Measurements from ENCODE around the gene SULT4A1. TPM values are rescaled to one million over a fixed set of nuclear protein-coding genes. Genes with fewer than 3 reads are reported as not detected.
"Not testable (repeated sequence)": the region's sequence is repeated elsewhere in the genome, so short reads cannot be mapped to it uniquely, and the experiment has no call there.

Gene SULT4A1
- total and polyA plus RNA-seq, 2 experiments from 2014 or later = 1.1 to 2.8 TPM

DNA sequence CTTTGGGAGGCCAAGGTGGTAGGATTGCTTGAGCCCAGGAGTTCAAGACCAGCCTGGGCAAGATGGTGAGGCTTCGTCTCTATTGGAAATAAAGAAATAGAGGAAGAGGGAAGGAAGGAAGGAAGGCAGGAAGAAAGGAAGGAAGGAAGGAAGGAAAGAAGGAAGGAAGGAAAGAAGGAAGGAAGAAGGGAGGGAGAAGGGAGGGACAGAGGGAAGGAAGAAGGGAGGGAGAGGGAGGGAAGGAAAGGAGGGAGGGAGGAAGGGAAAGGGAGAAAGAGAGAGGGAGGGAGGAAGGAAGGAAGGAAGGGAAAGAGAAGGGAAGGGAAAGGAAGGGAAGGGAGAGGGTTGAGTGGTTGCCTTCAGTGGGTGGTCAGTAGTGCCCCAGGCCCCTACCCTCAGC lies 47.4 kb upstream of the SULT4A1 start:
- no peak overlapping the region for H3K4me3 ChIP-seq
- no peaks in the 10 kb centered on the region for H3K9me2 ChIP-seq (replicated peaks; ENCODE audit: insufficient read depth)
- H3K27me3 ChIP-seq = peaks cover 3% of the 10 kb centered on the region
- no peak for DNase-seq (ENCODE audit: low spot score)
- WGBS (ENCODE audit: low lambda C conversion rate, missing lambda C conversion rate) = 94% methylated on average over 1 of the region's 1 CpG
- no peak overlapping the region for H2AFZ ChIP-seq
- H3K36me3 ChIP-seq (replicated peaks; ENCODE audit: insufficient read depth, low read depth) = no peaks in the 10 kb centered on the region
- TF ChIP-seq EZH2 (IDR thresholded peaks at IDR 0.05; ENCODE audit: borderline replicate concordance) = no peak
- TF ChIP-seq, protein P1, sequence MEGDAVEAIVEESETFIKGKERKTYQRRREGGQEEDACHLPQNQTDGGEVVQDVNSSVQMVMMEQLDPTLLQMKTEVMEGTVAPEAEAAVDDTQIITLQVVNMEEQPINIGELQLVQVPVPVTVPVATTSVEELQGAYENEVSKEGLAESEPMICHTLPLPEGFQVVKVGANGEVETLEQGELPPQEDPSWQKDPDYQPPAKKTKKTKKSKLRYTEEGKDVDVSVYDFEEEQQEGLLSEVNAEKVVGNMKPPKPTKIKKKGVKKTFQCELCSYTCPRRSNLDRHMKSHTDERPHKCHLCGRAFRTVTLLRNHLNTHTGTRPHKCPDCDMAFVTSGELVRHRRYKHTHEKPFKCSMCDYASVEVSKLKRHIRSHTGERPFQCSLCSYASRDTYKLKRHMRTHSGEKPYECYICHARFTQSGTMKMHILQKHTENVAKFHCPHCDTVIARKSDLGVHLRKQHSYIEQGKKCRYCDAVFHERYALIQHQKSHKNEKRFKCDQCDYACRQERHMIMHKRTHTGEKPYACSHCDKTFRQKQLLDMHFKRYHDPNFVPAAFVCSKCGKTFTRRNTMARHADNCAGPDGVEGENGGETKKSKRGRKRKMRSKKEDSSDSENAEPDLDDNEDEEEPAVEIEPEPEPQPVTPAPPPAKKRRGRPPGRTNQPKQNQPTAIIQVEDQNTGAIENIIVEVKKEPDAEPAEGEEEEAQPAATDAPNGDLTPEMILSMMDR (IDR thresholded peaks at IDR 0.05; ENCODE audit: poor library complexity) = no peak
- no peak for TF ChIP-seq EZH2phosphoT487 (IDR thresholded peaks at IDR 0.05; ENCODE audit: low read depth, severe bottlenecking, unreplicated experiment)
- H3K9me3 ChIP-seq (ENCODE audit: low read depth) = no peaks in the 10 kb centered on the region
- H3K79me2 ChIP-seq = no peaks in the 10 kb centered on the region
- no peaks in the 10 kb centered on the region for H3K4me1 ChIP-seq (ENCODE audit: insufficient read depth)
- no peak overlapping the region for H3K4me2 ChIP-seq
- H3K27ac ChIP-seq = no peak overlapping the region
- H4K20me1 ChIP-seq (ENCODE audit: insufficient read depth, poor library complexity, severe bottlenecking) = no peaks in the 10 kb centered on the region

GRCh38 chr22:43905681-43906080 lies 43.4 kb upstream of the SULT4A1 start:
- no peak overlapping the region for H2AFZ ChIP-seq
- no peaks in the 10 kb centered on the region for H3K9me2 ChIP-seq (replicated peaks; ENCODE audit: insufficient read depth)
- no peaks in the 10 kb centered on the region for H3K9me3 ChIP-seq (ENCODE audit: low read depth)
- H4K20me1 ChIP-seq (ENCODE audit: insufficient read depth, poor library complexity, severe bottlenecking) = no peaks in the 10 kb centered on the region
- no peak overlapping the region for H3K4me2 ChIP-seq
- no peak overlapping the region for H3K4me3 ChIP-seq
- H3K27me3 ChIP-seq = peaks cover 2% of the 10 kb centered on the region
- 70% methylated on average over 7 of the region's 7 CpGs for WGBS (ENCODE audit: low lambda C conversion rate, missing lambda C conversion rate)
- no peaks in the 10 kb centered on the region for H3K4me1 ChIP-seq (ENCODE audit: insufficient read depth)
- DNase-seq (ENCODE audit: low spot score) = no peak
- no peak overlapping the region for H3K27ac ChIP-seq
- TF ChIP-seq, protein P1 (IDR thresholded peaks at IDR 0.05; ENCODE audit: poor library complexity) = no peak
- TF ChIP-seq EZH2 (IDR thresholded peaks at IDR 0.05; ENCODE audit: borderline replicate concordance) (no peak), EZH2phosphoT487 (IDR thresholded peaks at IDR 0.05; ENCODE audit: low read depth, severe bottlenecking, unreplicated experiment) (no peak)
- no peaks in the 10 kb centered on the region for H3K36me3 ChIP-seq (replicated peaks; ENCODE audit: insufficient read depth, low read depth)
- no peaks in the 10 kb centered on the region for H3K79me2 ChIP-seq

GRCh38 chr22:43904412-43904811 lies 42.1 kb upstream of the SULT4A1 start:
- not testable (repeated sequence) for H3K4me1 ChIP-seq (ENCODE audit: insufficient read depth); H4K20me1 ChIP-seq (ENCODE audit: insufficient read depth, poor library complexity, severe bottlenecking); H3K4me3 ChIP-seq; H3K27me3 ChIP-seq; H3K4me2 ChIP-seq; H3K79me2 ChIP-seq; H2AFZ ChIP-seq; H3K9me2 ChIP-seq (replicated peaks; ENCODE audit: insufficient read depth); H3K36me3 ChIP-seq (replicated peaks; ENCODE audit: insufficient read depth, low read depth); H3K9me3 ChIP-seq (ENCODE audit: low read depth); H3K27ac ChIP-seq; DNase-seq (ENCODE audit: low spot score)
- TF ChIP-seq, protein P1 (IDR thresholded peaks at IDR 0.05; ENCODE audit: poor library complexity) = peak; percentile 27
- 40% methylated on average over 12 of the region's 12 CpGs for WGBS (ENCODE audit: low lambda C conversion rate, missing lambda C conversion rate)

GRCh38 chr22:43903033-43903432 lies 40.7 kb upstream of the SULT4A1 start:
- not testable (repeated sequence) for H3K27ac ChIP-seq; DNase-seq (ENCODE audit: low spot score); H3K4me3 ChIP-seq; H3K9me3 ChIP-seq (ENCODE audit: low read depth); H3K27me3 ChIP-seq; H3K36me3 ChIP-seq (replicated peaks; ENCODE audit: insufficient read depth, low read depth); H2AFZ ChIP-seq; H3K4me2 ChIP-seq; H3K9me2 ChIP-seq (replicated peaks; ENCODE audit: insufficient read depth); H3K79me2 ChIP-seq; H3K4me1 ChIP-seq (ENCODE audit: insufficient read depth); H4K20me1 ChIP-seq (ENCODE audit: insufficient read depth, poor library complexity, severe bottlenecking)
- 84% methylated on average over 12 of the region's 12 CpGs for WGBS (ENCODE audit: low lambda C conversion rate, missing lambda C conversion rate)

Measured in hepatocyte (in vitro differentiated cells).